Smooth muscle cell (in vitro differentiated cells): ENCODE results near the gene DLGAP1. TPM values are rescaled to one million over a fixed set of nuclear protein-coding genes. Genes with fewer than 3 reads are reported as not detected.

Source experiments
- DNase-seq: peaks from one replicate; lab custom pipeline; 2025; ENCODE audit not compliant: unreplicated experiment; lab: John Stamatoyannopoulos, UW
- H2AFZ ChIP-seq: fragments of 200-600 bp; sonication (generic); 2 replicates; pipeline ENCODE4 v1.6.0; 2016; ENCODE audit warnings: antibody characterized with exemption, low read depth, mild to moderate bottlenecking
- H3F3A ChIP-seq: fragments of 200-600 bp; sonication (generic); 2 replicates; pipeline ENCODE4 v1.6.0; 2017; ENCODE audit warnings: antibody characterized with exemption, low read depth
- H3K27ac ChIP-seq: fragments of 200-600 bp; sonication (generic); 2 replicates; pipeline ENCODE4 v1.5.1; 2016; ENCODE audit warnings: low read depth, mild to moderate bottlenecking
- H3K27me3 ChIP-seq: fragments of 200-600 bp; sonication (generic); 2 replicates; pipeline ENCODE4 v1.6.1; 2016; ENCODE audit warnings: low read depth, mild to moderate bottlenecking
- H3K36me3 ChIP-seq: fragments of 200-600 bp; sonication (generic); 2 replicates; pipeline ENCODE4 v1.5.1; 2016; ENCODE audit warnings: low read depth
- H3K4me1 ChIP-seq: fragments of 200-600 bp; sonication (generic); 2 replicates; pipeline ENCODE4 v1.5.1; 2016; ENCODE audit warnings: low read depth
- H3K4me2 ChIP-seq: fragments of 200-600 bp; sonication (generic); 2 replicates; pipeline ENCODE4 v1.6.0; 2016; ENCODE audit warnings: mild to moderate bottlenecking
- H3K4me3 ChIP-seq: fragments of 200-600 bp; sonication (generic); 2 replicates; pipeline ENCODE4 v1.5.1; 2016; ENCODE audit warnings: mild to moderate bottlenecking
- H3K79me2 ChIP-seq: fragments of 200-600 bp; sonication (generic); 2 replicates; pipeline ENCODE4 v1.6.0; 2016; ENCODE audit warnings: low read depth, mild to moderate bottlenecking
- H3K9ac ChIP-seq: fragments of 200-600 bp; sonication (generic); 2 replicates; pipeline ENCODE4 v1.6.0; 2016; ENCODE audit warnings: low read depth
- H3K9me3 ChIP-seq: fragments of 200-600 bp; sonication (generic); replicated peaks from 2 replicates; pipeline ENCODE4 v1.5.1; 2016; ENCODE audit warnings: low read depth
- H4K20me1 ChIP-seq: fragments of 200-600 bp; sonication (generic); 2 replicates; pipeline ENCODE4 v1.6.0; 2016; ENCODE audit warnings: low read depth
- CTCF ChIP-seq: fragments of 200-600 bp; sonication (generic); IDR thresholded peaks from 2 replicates; pipeline ENCODE4 v1.5.1; 2017; ENCODE audit warnings: borderline replicate concordance, mild to moderate bottlenecking, antibody characterized with exemption; ENCODE audit not compliant: insufficient read depth, poor library complexity, severe bottlenecking
- WGBS: methylation state at CpG from one replicate; pipeline ENCODE4 v1.1.7; 2016; ENCODE audit warnings: low lambda C conversion rate; 5-methylcytosine and 5-hydroxymethylcytosine counted together
- polyA plus RNA-seq: library from polyadenylated mRNA; unstranded; fragments of >200 nt; fragmentation: Nextera tagmentation; extraction: Ambion mirVana; gene quantifications from 2 replicates; pipeline ENCODE4 v1.2.1, GENCODE V29; 2016
- total RNA-seq: library from RNA; depleted of rRNA; stranded (reverse); fragments of >200 nt; gene quantifications from 2 replicates; pipeline ENCODE4 v1.2.3, GENCODE V29; 2014

DLGAP1 gene
- total and polyA plus RNA-seq, 2 experiments from 2014 or later: 2.6 to 11.3 TPM

GRCh38 chr18:4237664-4238041 lies 217.5 kb downstream of the DLGAP1 start:
- WGBS: 90% methylated on average over 2 of the region's 2 CpGs
- Histone ChIP-seq H2AFZ (no peak overlapping the region), H3K36me3 (no peaks in the 10 kb centered on the region), H3K79me2 (no peaks in the 10 kb centered on the region), H3K4me1 (peaks cover 25% of the 10 kb centered on the region), H4K20me1 (no peaks in the 10 kb centered on the region), H3K27ac (no peak overlapping the region), H3K9ac (no peak overlapping the region), H3F3A (no peaks in the 10 kb centered on the region), H3K4me2 (no peak overlapping the region), H3K9me3 (no peaks in the 10 kb centered on the region), H3K4me3 (no peak overlapping the region), H3K27me3 (no peaks in the 10 kb centered on the region)
- DNase-seq: no peak
- no peak for TF ChIP-seq CTCF

GRCh38 chr18:4236940-4237663 lies 218.0 kb downstream of the DLGAP1 start:
- WGBS: 74% methylated on average over 11 of the region's 11 CpGs
- Histone ChIP-seq H3K79me2 (no peaks in the 10 kb centered on the region), H3K36me3 (no peaks in the 10 kb centered on the region), H4K20me1 (peaks cover 2% of the 10 kb centered on the region), H3F3A (no peaks in the 10 kb centered on the region), H3K9me3 (no peaks in the 10 kb centered on the region), H3K4me2 (no peak overlapping the region), H3K4me3 (no peak overlapping the region), H3K9ac (no peak overlapping the region), H3K27ac (no peak overlapping the region), H3K4me1 (peaks cover 25% of the 10 kb centered on the region), H3K27me3 (no peaks in the 10 kb centered on the region), H2AFZ (no peak overlapping the region)
- no peak for DNase-seq
- no peak for TF ChIP-seq CTCF

GRCh38 chr18:4233468-4233867 lies 221.6 kb downstream of the DLGAP1 start:
- no peaks in the 10 kb centered on the region for H3K79me2 ChIP-seq
- no peaks in the 10 kb centered on the region for H3K27me3 ChIP-seq
- no peak overlapping the region for H3K4me3 ChIP-seq
- TF ChIP-seq CTCF: no peak
- no peak overlapping the region for H3K27ac ChIP-seq
- no peak for DNase-seq
- H2AFZ ChIP-seq: no peak overlapping the region
- H3K4me1 ChIP-seq: peaks cover 20% of the 10 kb centered on the region
- 32% methylated on average over 3 of the region's 3 CpGs for WGBS
- peaks cover 14% of the 10 kb centered on the region for H4K20me1 ChIP-seq
- H3F3A ChIP-seq: no peaks in the 10 kb centered on the region
- no peaks in the 10 kb centered on the region for H3K9me3 ChIP-seq
- H3K4me2 ChIP-seq: no peak overlapping the region
- no peaks in the 10 kb centered on the region for H3K36me3 ChIP-seq
- H3K9ac ChIP-seq: no peak overlapping the region

- peaks cover 18% of the 10 kb centered on the region for H4K20me1 ChIP-seq
- H3K27ac ChIP-seq: no peak overlapping the region
- H3K4me3 ChIP-seq: no peak overlapping the region
- H3F3A ChIP-seq: no peaks in the 10 kb centered on the region
- H3K36me3 ChIP-seq: no peaks in the 10 kb centered on the region
- H3K79me2 ChIP-seq: no peaks in the 10 kb centered on the region
- H3K27me3 ChIP-seq: no peaks in the 10 kb centered on the region
- WGBS: 31% methylated on average over 2 of the region's 2 CpGs
- no peak for TF ChIP-seq CTCF
- no peak overlapping the region for H3K9ac ChIP-seq
- no peak for DNase-seq
- H3K4me1 ChIP-seq: peaks cover 17% of the 10 kb centered on the region
- no peaks in the 10 kb centered on the region for H3K9me3 ChIP-seq
- H3K4me2 ChIP-seq: no peak overlapping the region
- H2AFZ ChIP-seq: no peak overlapping the region
Observed at GRCh38 chr18:4232656-4233055, 222.5 kb downstream of the DLGAP1 start.
